TTC549 (cell line): Measurements from ENCODE around the gene ISLR.

Source experiments
- FAIRE-seq: peaks from 2 replicates; lab custom pipeline; 2012; peaks lifted over from hg19 to GRCh38; lab: Jason Lieb, UNC

The ISLR gene

DNA sequence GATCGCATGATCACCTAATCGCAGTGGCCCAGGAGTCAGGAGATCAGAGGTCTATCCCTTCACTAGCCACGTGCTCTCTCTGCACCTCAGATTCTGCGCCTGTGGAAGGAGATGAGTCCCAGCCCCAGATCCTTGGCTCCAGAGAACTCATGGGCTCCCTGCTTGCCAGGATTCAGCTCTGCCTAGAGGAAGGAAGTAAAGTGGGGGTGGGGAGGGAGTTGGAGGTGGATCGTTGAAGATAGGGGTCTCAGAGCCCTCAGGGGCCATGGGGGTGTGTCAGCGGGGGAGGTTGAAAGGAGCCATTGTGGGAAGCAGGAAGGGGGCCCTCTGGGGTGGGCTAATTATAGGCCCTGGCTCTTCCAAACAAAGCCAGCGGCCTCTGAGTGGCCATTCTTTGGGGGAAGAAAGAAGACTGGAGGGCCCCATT is 40.4 kb downstream of the ISLR start:
- no peak for FAIRE-seq

DNA sequence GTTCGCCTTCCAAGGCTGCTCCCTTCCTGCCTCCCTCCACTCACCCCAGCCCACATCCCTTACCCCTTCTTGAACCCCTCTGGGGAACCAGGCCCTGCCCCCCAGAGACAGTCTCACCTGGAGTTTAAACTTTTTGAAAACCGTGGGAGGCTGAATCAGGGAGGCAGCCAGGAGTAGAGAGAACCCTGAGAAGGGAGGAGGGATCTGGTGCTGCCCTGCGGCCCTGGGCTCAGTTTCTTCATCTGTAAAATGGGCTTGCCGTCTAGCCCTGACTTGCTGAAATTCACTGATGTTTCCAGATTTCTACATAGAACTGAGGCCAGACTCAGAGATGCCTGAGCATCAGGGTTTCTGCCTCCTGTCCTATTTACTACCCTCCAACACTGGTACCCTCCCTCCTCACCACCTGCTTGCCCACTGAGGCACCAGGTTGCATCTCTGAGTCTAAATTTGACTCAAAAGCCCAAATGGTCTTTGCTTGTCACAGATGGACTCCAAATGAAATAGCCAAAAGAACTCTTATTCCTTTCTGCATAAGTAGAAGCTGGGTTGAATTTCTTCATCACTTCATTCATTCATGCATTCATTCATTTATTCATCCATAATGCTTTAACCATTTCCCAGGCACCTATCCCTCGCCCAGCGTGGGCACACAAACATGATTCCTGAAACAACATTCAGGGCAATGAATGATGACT is 41.0 kb downstream of the ISLR start:
- no peak for FAIRE-seq

DNA sequence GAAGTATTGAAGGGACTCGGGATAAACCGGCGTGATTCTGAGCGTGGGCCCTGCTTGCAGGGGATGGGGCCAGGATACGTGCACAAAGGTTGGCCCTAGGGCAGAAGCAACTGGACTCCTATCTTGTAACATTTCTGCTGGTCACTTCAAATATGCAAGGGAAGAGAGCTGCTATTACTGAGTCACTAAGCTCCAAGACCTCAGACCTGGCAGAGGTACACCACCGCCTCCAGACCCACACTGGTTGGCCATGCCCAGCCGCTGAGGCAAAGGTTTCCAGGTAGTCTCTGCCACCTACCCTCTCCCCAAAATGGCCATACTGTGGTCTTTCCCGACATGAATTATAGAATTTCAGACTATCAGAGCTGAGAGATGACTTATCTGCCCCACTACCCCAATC is 42.4 kb downstream of the ISLR start:
- no peak for FAIRE-seq

DNA sequence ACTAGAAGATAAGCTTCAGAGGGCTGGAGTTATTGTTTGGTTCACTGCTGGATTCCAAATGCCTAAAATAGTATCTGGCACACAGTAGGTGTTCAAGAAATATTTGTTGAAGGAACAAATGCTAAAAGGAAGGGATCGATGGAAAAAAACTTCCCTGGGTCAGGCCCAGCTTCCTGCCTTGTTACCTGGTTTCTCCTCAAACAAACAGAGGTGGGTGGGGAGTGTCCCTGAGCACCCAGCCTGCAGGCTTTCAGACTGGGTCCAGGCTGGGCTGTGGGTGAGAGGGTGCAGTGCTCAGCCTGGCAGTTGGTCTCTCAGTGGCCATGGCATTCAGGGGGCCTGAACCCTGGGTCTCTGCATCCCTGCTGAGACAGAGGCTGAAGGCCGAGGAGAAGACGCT is 43.4 kb downstream of the ISLR start:
- FAIRE-seq = no peak

DNA sequence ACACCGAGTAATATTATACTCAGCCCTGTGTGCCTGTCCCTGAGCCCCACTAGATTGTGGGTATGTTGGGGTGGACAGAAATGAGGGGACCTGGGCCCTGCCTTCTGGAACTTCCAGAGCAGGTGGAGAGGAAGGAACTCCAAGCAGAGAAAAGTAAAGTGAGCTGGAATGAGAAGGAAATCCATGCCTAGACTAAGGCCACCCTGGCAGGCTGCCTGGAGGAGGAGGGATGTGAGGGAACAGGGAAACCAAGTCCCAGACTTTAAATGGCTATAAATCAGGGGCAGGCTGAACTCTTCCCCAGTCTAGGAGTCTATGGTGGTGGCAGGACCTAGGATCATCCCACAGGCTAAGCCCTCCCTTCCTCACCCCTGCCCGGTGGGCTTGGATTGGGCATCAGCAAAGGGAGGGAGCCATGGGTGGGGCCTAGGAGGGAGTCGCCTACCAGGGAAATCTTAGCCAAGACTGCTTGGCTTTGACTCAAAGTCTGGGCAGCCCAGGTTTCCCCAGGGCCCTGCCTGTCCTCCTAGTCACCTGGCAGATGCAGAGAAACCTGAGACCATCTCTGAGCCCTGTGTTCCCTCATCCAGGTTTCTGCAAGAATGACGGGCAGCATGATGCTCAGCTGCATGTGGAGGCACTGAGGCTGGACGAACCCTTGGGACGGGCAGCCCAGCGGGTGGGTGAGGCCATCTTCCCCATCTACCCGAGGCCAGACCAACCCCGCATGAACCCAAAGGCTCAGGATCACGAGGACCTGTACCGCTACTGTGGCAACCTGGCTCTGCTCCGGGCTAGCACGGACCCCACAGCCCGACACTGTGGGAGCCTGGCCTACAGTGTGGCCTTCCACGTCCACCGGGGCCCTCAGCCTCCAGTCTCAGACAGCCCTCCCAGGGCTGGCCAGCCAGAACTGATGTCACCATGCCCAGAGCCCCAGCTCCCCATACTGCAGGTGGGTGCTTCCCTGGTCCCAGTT is 44.7 kb downstream of the ISLR start:
- no peak for FAIRE-seq

DNA sequence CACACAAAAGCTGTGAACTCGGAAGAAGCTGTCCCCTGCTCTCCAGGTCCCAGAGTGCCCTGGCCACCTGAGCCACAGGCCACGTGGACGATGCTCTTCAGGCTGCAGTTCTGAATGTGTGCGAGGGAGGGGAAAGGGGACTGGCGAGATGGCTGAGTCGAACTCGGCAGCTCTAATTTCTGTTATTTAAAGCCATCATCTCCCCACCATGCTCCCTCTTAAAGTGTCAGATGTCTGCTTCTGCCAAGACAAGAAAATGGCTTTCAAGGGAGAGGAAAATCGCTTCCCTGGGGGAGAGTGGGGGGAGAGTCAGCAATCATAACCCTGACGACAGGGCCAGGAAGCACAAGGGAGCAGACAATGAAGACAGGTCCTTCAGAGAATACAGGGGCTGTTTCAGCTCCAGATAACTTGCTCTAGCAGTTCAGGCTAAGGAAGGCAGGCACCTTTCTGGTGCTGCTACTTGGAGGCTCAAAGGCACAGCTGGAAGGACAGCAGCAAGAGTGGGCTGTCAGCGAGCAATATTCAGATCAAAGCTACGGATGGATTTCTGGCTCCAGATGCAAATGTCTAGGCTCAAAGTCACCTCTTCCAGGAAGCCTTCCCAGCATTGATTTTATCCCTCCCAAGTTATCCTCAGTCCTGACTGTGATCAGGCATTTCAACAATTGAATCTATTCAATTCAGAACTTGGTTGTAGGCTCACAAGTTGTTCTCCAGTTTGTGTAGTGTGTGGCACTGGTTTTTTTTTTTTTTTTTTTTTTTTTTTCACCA is 47.2 kb downstream of the ISLR start:
- FAIRE-seq = no peak

DNA sequence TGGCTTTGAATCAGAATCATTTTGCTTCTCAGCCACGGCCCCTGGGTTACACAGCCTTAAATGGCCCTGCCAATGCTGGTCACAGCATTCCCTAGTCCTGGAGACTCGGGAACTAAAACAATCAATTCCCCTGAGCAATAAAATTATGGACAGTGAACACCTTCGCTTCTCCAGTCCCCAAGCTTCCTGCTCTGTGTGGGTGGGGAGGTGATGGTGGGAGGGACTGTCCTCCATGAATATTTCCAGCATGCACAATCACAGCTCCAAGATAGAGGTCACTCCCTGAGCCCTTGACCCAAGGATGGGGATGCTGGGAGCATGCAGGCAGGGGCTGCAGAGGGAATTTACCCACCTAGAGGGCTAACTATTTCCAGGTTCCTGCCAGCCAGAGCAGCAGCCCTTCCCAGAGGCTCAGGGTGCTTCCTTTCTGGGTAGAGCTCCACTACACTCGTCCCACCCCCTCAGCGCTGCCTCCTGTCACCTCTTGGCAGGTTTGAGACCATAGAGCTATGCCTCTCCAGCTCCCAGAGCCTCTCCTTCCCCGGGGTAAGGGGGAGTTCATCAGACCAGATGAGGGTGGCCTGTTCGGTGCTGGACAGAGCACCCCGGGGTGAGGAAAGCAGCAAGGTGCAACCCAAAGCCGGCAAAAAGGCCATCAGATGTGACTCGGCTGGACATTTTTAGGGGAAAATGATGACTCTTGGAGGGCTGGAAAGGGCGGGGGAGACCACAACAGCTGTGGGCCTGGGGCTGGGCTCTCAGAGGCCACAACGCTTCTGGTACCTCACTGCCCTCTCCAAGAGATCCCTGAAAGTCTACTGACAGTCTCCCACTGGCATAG is 48.1 kb downstream of the ISLR start:
- no peak for FAIRE-seq

DNA sequence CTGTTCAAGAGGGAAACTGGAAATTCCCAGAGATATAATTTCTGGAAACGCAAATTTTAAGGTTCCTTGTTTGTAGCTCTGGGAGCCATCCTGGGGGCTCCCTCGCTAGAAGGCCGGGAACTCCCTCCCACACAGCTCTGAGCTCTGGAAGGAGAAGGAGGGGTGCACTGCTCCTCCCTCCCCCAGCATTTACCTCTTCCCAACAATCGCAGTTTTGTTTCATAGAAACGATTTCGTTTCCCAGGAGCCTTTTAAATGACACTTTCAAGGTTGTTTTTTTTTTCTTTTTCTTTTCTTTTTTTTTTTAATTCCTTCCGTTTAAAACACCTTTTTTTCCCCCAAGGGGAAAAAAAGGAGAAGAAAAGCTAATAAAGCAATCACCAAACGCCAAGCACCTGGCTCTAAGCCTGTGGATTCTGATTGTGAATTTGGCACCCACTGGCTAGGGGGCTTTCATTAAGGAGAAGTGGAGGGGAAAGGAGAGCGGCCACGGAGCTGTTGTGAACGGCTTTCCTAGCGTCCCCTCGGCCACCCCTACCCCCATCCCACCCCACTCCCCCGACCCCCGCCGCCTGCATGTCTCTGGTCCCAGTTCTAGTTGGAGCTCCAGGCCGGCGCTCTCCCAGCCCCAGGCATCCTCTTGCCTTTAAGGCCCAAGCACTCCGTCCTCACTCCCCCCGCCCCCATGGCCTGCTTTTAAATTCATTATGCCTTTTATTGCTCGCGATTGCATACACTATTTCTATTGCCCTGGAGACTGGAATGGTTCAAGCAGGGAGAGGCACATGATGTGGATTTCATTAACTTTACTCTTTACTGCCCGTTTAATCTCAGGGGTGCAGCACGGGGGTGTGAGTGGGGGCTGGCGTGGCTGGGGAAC is 49.0 kb downstream of the ISLR start:
- FAIRE-seq = no peak

DNA sequence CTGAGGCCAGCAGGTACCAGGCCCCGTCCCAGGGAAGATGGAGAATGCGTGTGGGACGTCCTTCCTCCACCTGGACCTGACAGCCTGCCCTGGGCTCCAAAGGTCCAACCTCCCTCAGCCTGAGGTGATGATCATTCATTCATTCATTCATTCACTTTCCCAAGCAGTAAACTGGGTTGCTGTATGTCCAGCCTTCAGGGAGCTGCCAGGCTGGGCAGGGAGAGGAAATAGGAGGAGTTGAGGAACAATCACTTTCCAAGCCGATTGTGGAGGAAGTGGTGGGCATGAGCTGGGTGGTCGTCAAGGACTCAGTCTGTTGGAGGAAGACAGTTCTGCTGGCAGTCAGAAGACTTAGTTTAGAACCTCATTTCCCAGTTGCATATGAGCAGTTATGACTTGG is 52.4 kb downstream of the ISLR start:
- FAIRE-seq = no peak
